Neutrophil (primary cell): Measurements from ENCODE around the gene HBQ1.
"Not testable (repeated sequence)": the region's sequence is repeated elsewhere in the genome, so short reads cannot be mapped to it uniquely, and the experiment has no call there.

ENCODE experiments used
- H3K27ac ChIP-seq: fragments of 200-600 bp; sonication (generic); 2 replicates; pipeline ENCODE4 v1.5.1; 2016; ENCODE audit warnings: mild to moderate bottlenecking, moderate library complexity
- H3K27me3 ChIP-seq: fragments of 200-600 bp; sonication (generic); 2 replicates; pipeline ENCODE4 v1.6.0; 2016; ENCODE audit warnings: mild to moderate bottlenecking
- H3K36me3 ChIP-seq: fragments of 200-600 bp; sonication (generic); 2 replicates; pipeline ENCODE4 v1.5.1; 2017
- H3K4me1 ChIP-seq, 2 experiments: fragments of 200-600 bp in 1 of 2; sonication (generic) in 1 of 2; 1 replicate in 1 of 2; 2 replicates in 1 of 2; pipeline versions ENCODE4 v1.5.1 to v1.6.1; 2013 to 2016; ENCODE audit warnings: low read depth in 1 of 2, low read length in 1 of 2, mild to moderate bottlenecking in 1 of 2, moderate library complexity in 1 of 2; ENCODE audit not compliant: control insufficient read depth in 1 of 2, insufficient read depth in 1 of 2
- H3K4me3 ChIP-seq, 2 experiments: fragments of 200-600 bp in 1 of 2; sonication (generic) in 1 of 2; 1 replicate in 1 of 2; 2 replicates in 1 of 2; pipeline ENCODE4 v1.5.1; 2013 to 2016; ENCODE audit warnings: low read depth in 1 of 2, low read length in 1 of 2, mild to moderate bottlenecking in 1 of 2, moderate library complexity in 1 of 2
- H3K9me3 ChIP-seq: fragments of 200-600 bp; sonication (generic); 2 replicates; pipeline ENCODE4 v1.5.1; 2016
- TF ChIP-seq, protein P1 (sequence below): fragments of 200-600 bp; sonication (generic); IDR thresholded peaks from 2 replicates; pipeline ENCODE4 v1.5.1; 2016; ENCODE audit warnings: antibody characterized with exemption

Gene HBQ1

DNA sequence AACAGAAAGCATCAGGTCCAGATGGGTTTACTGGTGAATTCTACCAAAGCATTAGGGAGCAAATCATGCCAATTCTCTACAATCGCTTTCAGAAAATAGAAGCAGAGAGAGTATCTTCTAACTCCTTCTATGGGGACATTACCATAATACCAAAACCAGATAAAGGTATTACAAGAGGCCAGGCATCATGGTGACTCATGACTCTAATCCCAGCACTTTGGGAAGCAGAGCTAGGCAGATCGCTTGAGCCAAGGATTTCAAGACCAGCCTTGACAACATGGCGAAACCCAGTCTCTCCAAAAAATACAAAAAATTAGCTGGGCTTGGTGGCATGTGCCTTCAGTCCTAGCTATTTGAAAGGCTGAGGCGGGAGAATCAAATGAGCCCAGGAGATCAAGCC lies 23.0 kb downstream of the HBQ1 start:
- Histone ChIP-seq H3K4me1 (no peaks in the 10 kb centered on the region), H3K27me3 (no peaks in the 10 kb centered on the region), H3K9me3 (no peaks in the 10 kb centered on the region), H3K4me3 (no peak overlapping the region), H3K27ac (no peak overlapping the region), H3K36me3 (peaks cover 79% of the 10 kb centered on the region)
- TF ChIP-seq, protein P1, sequence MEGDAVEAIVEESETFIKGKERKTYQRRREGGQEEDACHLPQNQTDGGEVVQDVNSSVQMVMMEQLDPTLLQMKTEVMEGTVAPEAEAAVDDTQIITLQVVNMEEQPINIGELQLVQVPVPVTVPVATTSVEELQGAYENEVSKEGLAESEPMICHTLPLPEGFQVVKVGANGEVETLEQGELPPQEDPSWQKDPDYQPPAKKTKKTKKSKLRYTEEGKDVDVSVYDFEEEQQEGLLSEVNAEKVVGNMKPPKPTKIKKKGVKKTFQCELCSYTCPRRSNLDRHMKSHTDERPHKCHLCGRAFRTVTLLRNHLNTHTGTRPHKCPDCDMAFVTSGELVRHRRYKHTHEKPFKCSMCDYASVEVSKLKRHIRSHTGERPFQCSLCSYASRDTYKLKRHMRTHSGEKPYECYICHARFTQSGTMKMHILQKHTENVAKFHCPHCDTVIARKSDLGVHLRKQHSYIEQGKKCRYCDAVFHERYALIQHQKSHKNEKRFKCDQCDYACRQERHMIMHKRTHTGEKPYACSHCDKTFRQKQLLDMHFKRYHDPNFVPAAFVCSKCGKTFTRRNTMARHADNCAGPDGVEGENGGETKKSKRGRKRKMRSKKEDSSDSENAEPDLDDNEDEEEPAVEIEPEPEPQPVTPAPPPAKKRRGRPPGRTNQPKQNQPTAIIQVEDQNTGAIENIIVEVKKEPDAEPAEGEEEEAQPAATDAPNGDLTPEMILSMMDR, result no peak

DNA sequence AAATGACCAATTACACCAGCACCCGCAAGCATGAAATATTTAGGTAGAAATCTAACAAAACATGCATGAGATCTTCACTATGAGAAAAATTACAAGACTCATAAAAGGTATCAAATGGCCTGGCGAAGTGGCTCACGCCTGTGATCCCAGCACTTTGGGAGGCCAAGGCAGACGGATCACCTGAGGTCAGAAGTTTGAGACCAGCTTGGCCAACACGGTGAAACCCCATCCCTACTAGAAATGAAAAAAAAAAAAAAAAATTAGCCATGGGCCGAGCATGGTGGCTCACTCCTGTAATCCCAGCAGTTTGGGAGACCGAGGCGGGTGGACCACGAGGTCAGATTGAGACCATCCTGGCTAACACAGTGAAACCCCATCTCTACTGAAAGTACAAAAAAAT lies 23.8 kb downstream of the HBQ1 start:
- H3K9me3 ChIP-seq, H3K4me3 ChIP-seq, H3K27ac ChIP-seq, H3K4me1 ChIP-seq, H3K27me3 ChIP-seq: not testable (repeated sequence)
- peaks cover 79% of the 10 kb centered on the region for H3K36me3 ChIP-seq

DNA sequence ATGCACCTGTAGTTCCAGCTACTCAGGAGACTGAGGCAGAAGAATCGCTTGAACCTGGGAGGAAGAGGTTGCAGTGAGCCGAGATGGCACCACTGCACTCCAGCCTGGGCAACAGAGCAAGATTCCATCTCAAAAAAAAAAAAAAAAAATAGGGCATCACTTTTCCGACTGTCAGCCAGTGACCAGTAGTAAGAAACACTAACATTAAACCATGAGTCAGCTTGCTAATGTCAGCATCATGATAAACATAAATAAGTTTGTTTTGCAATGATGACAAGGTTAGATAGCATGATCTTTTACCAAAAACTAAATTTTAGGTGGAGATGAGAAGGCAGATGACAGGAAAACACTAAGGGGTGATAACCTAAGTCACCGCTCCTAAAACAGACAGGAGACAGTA lies 29.1 kb downstream of the HBQ1 start:
- peaks cover 86% of the 10 kb centered on the region for H3K36me3 ChIP-seq
- not testable (repeated sequence) for H3K9me3 ChIP-seq, H3K4me1 ChIP-seq, H3K4me3 ChIP-seq, H3K27me3 ChIP-seq, H3K27ac ChIP-seq

DNA sequence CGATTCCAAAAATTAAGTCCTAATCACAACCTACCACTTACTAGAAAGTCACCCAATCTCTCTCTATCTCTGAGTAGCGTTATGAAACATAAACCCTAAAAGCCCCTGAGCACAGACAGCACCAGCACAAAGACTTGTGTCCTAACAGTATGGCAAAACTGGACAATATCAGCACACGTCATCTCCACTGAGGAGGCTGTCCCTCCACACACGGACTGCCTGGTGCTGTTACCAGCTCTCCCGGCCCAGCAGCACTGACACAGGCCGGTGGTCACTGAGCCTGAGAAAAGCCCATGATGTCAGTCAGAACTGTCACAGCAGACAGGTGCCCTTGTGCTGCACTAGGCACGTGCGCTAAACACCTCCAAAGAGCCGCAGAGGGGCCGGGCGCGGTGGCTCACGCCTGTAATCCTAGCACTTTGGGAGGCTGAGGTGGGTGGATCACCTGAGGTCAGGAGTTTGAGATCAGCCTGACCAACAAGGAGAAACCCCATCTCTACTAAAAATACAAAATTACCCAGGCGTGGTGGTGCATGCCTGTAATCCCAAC lies 31.4 kb downstream of the HBQ1 start:
- not testable (repeated sequence) for H3K9me3 ChIP-seq, H3K4me3 ChIP-seq, H3K27ac ChIP-seq, H3K27me3 ChIP-seq, H3K4me1 ChIP-seq
- H3K36me3 ChIP-seq, result peaks cover 81% of the 10 kb centered on the region

DNA sequence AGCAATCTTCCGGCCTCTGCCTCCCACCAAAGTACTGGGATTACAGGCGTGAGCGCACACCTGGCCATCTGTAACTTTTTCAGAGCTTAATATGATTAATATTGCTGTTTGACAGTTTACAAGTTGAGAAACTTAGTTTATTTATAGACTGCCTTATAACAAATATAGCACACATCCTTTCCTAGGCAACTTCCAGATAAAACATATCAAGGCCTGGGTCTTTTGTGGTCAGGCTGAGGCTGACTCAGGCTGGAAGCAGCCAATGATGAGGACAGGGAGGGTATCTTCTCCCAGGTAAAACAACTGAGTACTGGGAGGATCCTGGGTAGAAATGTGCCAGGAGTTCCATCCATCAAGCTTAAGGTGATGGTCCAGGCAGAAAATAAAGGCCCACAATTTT lies 32.7 kb downstream of the HBQ1 start:
- Histone ChIP-seq H3K36me3 (peaks cover 79% of the 10 kb centered on the region), H3K4me1 (no peaks in the 10 kb centered on the region), H3K9me3 (no peaks in the 10 kb centered on the region), H3K4me3 (no peak overlapping the region), H3K27ac (no peak overlapping the region), H3K27me3 (no peaks in the 10 kb centered on the region)
- TF ChIP-seq, protein P1, result no peak

DNA sequence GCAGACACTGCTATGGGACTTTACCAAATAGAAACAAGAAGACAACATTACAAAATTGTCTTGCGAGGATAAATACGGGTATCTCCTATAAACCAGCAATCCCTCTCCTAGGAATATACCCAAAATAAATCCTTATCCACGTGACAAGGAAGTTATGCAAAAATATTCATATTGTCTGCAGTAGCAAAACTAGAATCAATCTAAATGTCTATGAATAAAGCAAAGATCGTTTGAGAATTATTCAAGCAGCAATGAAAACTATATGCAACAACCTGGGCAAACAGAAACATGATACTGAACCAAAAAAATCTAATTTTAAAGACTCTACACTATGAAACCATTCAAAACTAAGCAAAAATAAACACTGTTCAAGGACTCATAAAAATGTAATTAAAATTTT lies 39.8 kb downstream of the HBQ1 start:
- Histone ChIP-seq H3K36me3 (peaks cover 77% of the 10 kb centered on the region), H3K4me1 (peaks cover 0 to 3% of the 10 kb centered on the region in 2 experiments), H3K27me3 (no peaks in the 10 kb centered on the region), H3K4me3 (no peak overlapping the region), H3K9me3 (no peaks in the 10 kb centered on the region), H3K27ac (no peak overlapping the region)
- TF ChIP-seq, protein P1, result no peak

DNA sequence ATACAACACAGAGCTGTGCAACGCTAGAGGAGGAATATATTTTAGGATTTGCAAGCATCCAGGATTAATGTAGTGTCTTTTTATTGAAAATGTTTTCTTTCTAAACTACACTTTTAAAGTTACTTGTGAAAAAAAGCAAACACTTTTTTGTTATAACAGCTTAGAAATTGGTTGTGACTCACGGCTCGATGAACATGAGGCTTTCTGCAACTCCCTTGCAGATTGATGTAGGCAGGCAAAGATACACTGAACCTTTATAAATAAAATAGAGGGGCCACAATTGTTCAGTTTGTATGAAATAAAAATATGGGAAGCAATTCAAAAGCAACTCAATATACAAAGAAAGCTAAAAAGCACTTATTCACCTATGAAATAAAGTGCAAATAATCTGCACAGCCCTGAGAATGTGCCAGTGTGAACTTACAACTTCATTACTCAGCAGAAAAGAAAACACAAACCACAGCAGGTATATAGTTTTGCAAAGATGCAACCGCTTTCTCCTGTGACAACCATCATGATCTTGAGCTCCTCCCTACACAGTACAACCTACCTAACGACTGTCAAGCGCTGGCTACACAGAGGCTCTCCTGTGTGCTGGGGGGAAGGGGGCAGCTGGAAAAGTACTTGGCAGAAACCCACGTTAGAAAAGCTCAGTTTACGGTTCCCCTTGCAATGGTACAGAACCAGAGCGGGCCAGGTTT lies 48.0 kb downstream of the HBQ1 start:
- Histone ChIP-seq H3K36me3 (peaks cover 37% of the 10 kb centered on the region), H3K4me1 (peaks cover 15 to 18% of the 10 kb centered on the region in 2 experiments), H3K27me3 (no peaks in the 10 kb centered on the region), H3K9me3 (no peaks in the 10 kb centered on the region), H3K4me3 (peak overlapping the region; percentile 87 to 98), H3K27ac (peak overlapping the region; percentile 97)
- TF ChIP-seq, protein P1, result no peak
